ENCODE results near the gene AFAP1. TPM values are rescaled to one million over a fixed set of nuclear protein-coding genes. Genes with fewer than 3 reads are reported as not detected.
A peak's percentile ranks its signal among the peaks of the same experiment; 100 is the strongest.

Gene AFAP1
- total RNA-seq, 2 experiments from 2014 or later = not detected

DNA sequence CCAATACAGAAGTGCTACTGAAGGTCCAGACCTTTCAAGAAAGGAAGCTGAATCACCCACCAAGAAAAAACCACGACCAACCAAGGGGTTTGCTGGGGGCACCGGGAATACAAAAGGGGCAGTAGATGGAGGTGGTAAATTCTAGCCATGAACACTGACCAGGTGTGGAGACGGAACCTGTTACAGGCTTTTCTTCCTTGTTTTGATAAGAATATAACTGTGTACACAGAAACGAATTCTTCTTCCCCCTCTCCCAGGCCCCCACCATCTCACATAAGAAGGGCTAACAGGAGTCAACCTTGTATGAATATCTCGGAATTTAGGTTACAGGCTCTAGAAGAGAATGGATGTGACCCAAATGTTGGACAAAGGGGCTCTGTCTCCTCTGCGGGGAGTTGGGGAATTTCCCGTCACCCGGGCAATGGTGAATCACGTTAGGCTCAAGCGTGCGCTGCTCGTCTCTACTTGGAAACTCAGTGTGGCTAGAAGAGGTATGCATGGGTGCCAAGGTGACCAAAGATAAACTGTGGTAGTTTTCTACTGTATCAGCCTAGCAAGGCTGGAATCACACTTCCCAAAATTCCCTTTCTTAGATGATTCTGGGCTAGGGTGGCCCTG is 87.0 kb downstream of the AFAP1 start:
- Histone ChIP-seq H3K36me3 (ENCODE audit: insufficient read depth, low read length) (no peaks in the 10 kb centered on the region), H3K9me2 (ENCODE audit: insufficient read depth, low read length) (no peaks in the 10 kb centered on the region), H3K9me3 (ENCODE audit: low read length) (no peaks in the 10 kb centered on the region), H3K79me2 (ENCODE audit: insufficient read depth, low read depth, low read length) (no peaks in the 10 kb centered on the region), H3K27ac (ENCODE audit: low read depth, low read length, poor library complexity, severe bottlenecking) (no peak overlapping the region), H3K4me2 (ENCODE audit: low read length) (no peak overlapping the region), H3K4me3 (ENCODE audit: low read depth, low read length, poor library complexity, severe bottlenecking) (no peak overlapping the region), H2AFZ (ENCODE audit: low read length) (no peak overlapping the region), H4K20me1 (ENCODE audit: insufficient read depth, low read length) (no peaks in the 10 kb centered on the region), H3K4me1 (ENCODE audit: insufficient read depth, low read length, poor library complexity, severe bottlenecking) (no peaks in the 10 kb centered on the region)
- intact Hi-C loops (cut with micrococcal nuclease; ENCODE audit: unreplicated experiment) = no loop called here
- DNase-seq (ENCODE audit: low spot score) = no peak
- TF ChIP-seq EZH2phosphoT487 (IDR thresholded peaks at IDR 0.05; ENCODE audit: borderline replicate concordance, low read depth, low read length) (no peak), CTCF (conservative IDR thresholded peaks at IDR 0.05; ENCODE audit: low read length) (no peak)
- ChIA-PET CTCF (ENCODE audit: unreplicated experiment) (no interaction called here), POLR2A (no interaction called here)
- BruUV-seq (replicated peaks) = no TSS peak

GRCh38 chr4:7850489-7850888 is 89.2 kb downstream of the AFAP1 start:
- no peaks in the 10 kb centered on the region for H3K79me2 ChIP-seq (ENCODE audit: insufficient read depth, low read depth, low read length)
- CTCF ChIA-PET (ENCODE audit: unreplicated experiment) = no interaction called here
- H3K4me3 ChIP-seq (ENCODE audit: low read depth, low read length, poor library complexity, severe bottlenecking) = no peak overlapping the region
- no peaks in the 10 kb centered on the region for H3K36me3 ChIP-seq (ENCODE audit: insufficient read depth, low read length)
- H4K20me1 ChIP-seq (ENCODE audit: insufficient read depth, low read length) = no peaks in the 10 kb centered on the region
- H3K9me2 ChIP-seq (ENCODE audit: insufficient read depth, low read length) = no peaks in the 10 kb centered on the region
- no peaks in the 10 kb centered on the region for H3K9me3 ChIP-seq (ENCODE audit: low read length)
- intact Hi-C loops (cut with micrococcal nuclease; ENCODE audit: unreplicated experiment) = no loop called here
- no peak overlapping the region for H2AFZ ChIP-seq (ENCODE audit: low read length)
- no peak for TF ChIP-seq EZH2phosphoT487 (IDR thresholded peaks at IDR 0.05; ENCODE audit: borderline replicate concordance, low read depth, low read length)
- peak; percentile 30; the same call in 1 of the 2 replicates for TF ChIP-seq CTCF (conservative IDR thresholded peaks at IDR 0.05; ENCODE audit: low read length)
- H3K4me1 ChIP-seq (ENCODE audit: insufficient read depth, low read length, poor library complexity, severe bottlenecking) = no peaks in the 10 kb centered on the region
- DNase-seq (ENCODE audit: low spot score) = no peak
- POLR2A ChIA-PET = no interaction called here
- H3K4me2 ChIP-seq (ENCODE audit: low read length) = no peak overlapping the region
- no TSS peak for BruUV-seq (replicated peaks)
- H3K27ac ChIP-seq (ENCODE audit: low read depth, low read length, poor library complexity, severe bottlenecking) = no peak overlapping the region

- no peak overlapping the region for H2AFZ ChIP-seq (ENCODE audit: low read length)
- no peak for TF ChIP-seq CTCF (conservative IDR thresholded peaks at IDR 0.05; ENCODE audit: low read length)
- no peak for TF ChIP-seq EZH2phosphoT487 (IDR thresholded peaks at IDR 0.05; ENCODE audit: borderline replicate concordance, low read depth, low read length)
- H3K9me2 ChIP-seq (ENCODE audit: insufficient read depth, low read length) = no peaks in the 10 kb centered on the region
- BruUV-seq (replicated peaks) = no TSS peak
- POLR2A ChIA-PET = no interaction called here
- H3K4me2 ChIP-seq (ENCODE audit: low read length) = no peak overlapping the region
- H3K9me3 ChIP-seq (ENCODE audit: low read length) = no peaks in the 10 kb centered on the region
- intact Hi-C loops (cut with micrococcal nuclease; ENCODE audit: unreplicated experiment) = no loop called here
- no peak overlapping the region for H3K4me3 ChIP-seq (ENCODE audit: low read depth, low read length, poor library complexity, severe bottlenecking)
- no peak for DNase-seq (ENCODE audit: low spot score)
- no peaks in the 10 kb centered on the region for H3K79me2 ChIP-seq (ENCODE audit: insufficient read depth, low read depth, low read length)
- CTCF ChIA-PET (ENCODE audit: unreplicated experiment) = no interaction called here
- H3K27ac ChIP-seq (ENCODE audit: low read depth, low read length, poor library complexity, severe bottlenecking) = no peak overlapping the region
- no peaks in the 10 kb centered on the region for H3K4me1 ChIP-seq (ENCODE audit: insufficient read depth, low read length, poor library complexity, severe bottlenecking)
- H3K36me3 ChIP-seq (ENCODE audit: insufficient read depth, low read length) = no peaks in the 10 kb centered on the region
- no peaks in the 10 kb centered on the region for H4K20me1 ChIP-seq (ENCODE audit: insufficient read depth, low read length)
Measured at GRCh38 chr4:7847206-7847605, 92.5 kb downstream of the AFAP1 start.
